GM10248 (cell line): ENCODE data around the gene CHST8.

ENCODE experiments used
- CTCF ChIA-PET: fragments of 300-600 bp; sonication (Branson Sonifier 250); formaldehyde crosslinking; extraction: SDS; loops from one replicate; lab custom pipeline; 2021; ENCODE audit warnings: antibody characterized with exemption; lab: Yijun Ruan, JAX
- POLR2A ChIA-PET: fragments of 350-650 bp; sonication (Branson Sonifier 250); formaldehyde crosslinking; extraction: SDS; loops from one replicate; lab custom pipeline; 2020; ENCODE audit warnings: antibody characterized with exemption; lab: Yijun Ruan, JAX
- DNase-seq: peaks from one replicate; pipeline ENCODE4 v3.0.0; 2012; ENCODE audit errors: extremely low spot score
- TF ChIP-seq, protein P1 (sequence below): IDR thresholded peaks from 2 replicates; pipeline ENCODE4 v1.5.1; 2012; ENCODE audit warnings: mild to moderate bottlenecking, low read depth; ENCODE audit errors: extremely low read depth, missing control alignments, control extremely low read depth

CHST8 gene

GRCh38 chr19:33778089-33778791 is 156.5 kb downstream of the CHST8 start:
- ChIA-PET POLR2A (no interaction called here), CTCF (interaction anchor here (0.6 to 4.3 kb wide), 72 partner anchors 9 to 1438 kb away, joined by 3 to 57 read pairs (median 4); partner anchors contain the start of genes KCTD15 and PEPD)
- TF ChIP-seq, protein P1, sequence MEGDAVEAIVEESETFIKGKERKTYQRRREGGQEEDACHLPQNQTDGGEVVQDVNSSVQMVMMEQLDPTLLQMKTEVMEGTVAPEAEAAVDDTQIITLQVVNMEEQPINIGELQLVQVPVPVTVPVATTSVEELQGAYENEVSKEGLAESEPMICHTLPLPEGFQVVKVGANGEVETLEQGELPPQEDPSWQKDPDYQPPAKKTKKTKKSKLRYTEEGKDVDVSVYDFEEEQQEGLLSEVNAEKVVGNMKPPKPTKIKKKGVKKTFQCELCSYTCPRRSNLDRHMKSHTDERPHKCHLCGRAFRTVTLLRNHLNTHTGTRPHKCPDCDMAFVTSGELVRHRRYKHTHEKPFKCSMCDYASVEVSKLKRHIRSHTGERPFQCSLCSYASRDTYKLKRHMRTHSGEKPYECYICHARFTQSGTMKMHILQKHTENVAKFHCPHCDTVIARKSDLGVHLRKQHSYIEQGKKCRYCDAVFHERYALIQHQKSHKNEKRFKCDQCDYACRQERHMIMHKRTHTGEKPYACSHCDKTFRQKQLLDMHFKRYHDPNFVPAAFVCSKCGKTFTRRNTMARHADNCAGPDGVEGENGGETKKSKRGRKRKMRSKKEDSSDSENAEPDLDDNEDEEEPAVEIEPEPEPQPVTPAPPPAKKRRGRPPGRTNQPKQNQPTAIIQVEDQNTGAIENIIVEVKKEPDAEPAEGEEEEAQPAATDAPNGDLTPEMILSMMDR = peak; percentile 100
- DNase-seq = peak; percentile 95

DNA sequence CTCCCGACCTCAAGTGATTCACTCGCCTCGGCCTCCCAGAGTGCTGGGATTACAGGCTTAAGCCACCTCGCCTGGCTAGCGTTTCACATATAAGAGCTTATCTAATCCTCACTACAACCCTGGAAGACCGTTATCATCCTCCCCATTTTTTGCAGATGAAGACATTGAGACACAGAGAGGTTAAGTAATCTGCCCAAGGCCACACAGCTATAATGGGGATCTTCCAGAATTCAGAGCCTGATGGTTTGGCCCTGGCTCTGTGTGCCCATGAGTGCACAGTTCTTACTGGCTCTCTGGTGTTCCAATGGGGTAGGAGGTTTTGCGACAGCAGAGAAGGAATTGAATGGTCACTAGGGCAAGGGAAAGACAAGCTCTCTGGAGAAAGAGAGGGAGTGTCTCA is 158.1 kb downstream of the CHST8 start:
- POLR2A ChIA-PET = no interaction called here
- DNase-seq = no peak
- CTCF ChIA-PET = interaction anchor here (1.1 to 4.3 kb wide), 6 partner anchors 9 to 366 kb away, joined by 3 to 57 read pairs (median 5); no protein-coding TSS in a partner anchor
- TF ChIP-seq, protein P1 = no peak

GRCh38 chr19:33780251-33780650 is 158.5 kb downstream of the CHST8 start:
- POLR2A ChIA-PET = no interaction called here

GRCh38 chr19:33780746-33781145 is 159.0 kb downstream of the CHST8 start:
- TF ChIP-seq, protein P1 = no peak
- DNase-seq = no peak
- ChIA-PET CTCF (interaction anchor here (2.1 kb wide), 1 partner anchor 315 kb away, joined by 5 read pairs; no protein-coding TSS in a partner anchor), POLR2A (no interaction called here)

More at GRCh38 chr19:33780251-33780650, 158.5 kb downstream of the CHST8 start:
- DNase-seq = no peak
- CTCF ChIA-PET = interaction anchor here (1.1 to 4.3 kb wide), 5 partner anchors 10 to 366 kb away, joined by 3 to 57 read pairs (median 5); no protein-coding TSS in a partner anchor
- TF ChIP-seq, protein P1 = no peak

DNA sequence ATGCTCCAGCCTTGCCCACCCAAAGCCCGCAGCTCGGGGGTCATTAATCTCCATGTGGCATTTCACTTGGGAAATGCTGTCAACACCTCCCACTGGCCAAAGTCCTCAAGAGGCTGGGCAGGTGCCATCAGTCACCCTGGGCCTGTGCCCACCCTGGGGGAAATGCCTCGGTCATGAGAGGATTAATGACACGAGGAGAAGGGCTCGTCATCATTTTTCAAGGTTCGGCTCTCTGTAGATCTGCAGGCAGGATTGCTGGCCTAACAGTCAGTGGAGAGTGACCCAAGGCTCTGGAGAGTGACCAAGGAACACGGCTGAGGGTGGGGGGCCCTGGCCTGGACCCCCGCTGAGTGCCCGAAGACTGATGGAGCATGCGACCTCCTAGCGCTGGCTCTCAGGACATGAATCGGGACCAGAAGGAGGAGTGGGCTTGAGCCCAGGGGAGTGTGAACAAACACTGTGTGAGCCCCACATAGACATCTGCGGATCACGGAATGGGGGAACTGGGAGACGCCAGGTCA is 159.7 kb downstream of the CHST8 start:
- ChIA-PET POLR2A (no interaction called here), CTCF (interaction anchor here (2.1 kb wide), 1 partner anchor 315 kb away, joined by 5 read pairs; no protein-coding TSS in a partner anchor)

GRCh38 chr19:33781996-33782395 is 160.2 kb downstream of the CHST8 start:
- DNase-seq = no peak
- TF ChIP-seq, protein P1 = no peak
- ChIA-PET CTCF (interaction anchor here (1.0 kb wide), 1 partner anchor 13 kb away, joined by 3 read pairs; no protein-coding TSS in a partner anchor), POLR2A (no interaction called here)

More for the DNA sequence above, 159.7 kb downstream of the CHST8 start:
- no peak for DNase-seq
- TF ChIP-seq, protein P1 = no peak
